Liver (tissue), 9 donors: Measurements from ENCODE around the gene PLXNB2. TPM values are rescaled to one million over a fixed set of nuclear protein-coding genes. Genes with fewer than 3 reads are reported as not detected.

Source experiments
- DNase-seq: peaks from one replicate; pipeline ENCODE4 v3.0.0-alpha.2; 2017; ENCODE audit warnings: low spot score
- H3K27ac ChIP-seq, 2 donors: one replicate each; pipeline ENCODE4 v1.7.0; 2013; ENCODE audit warnings: inconsistent platforms in 2 of 2, low read length in 2 of 2, control low read depth in 1 of 2, low read depth in 1 of 2, mild to moderate bottlenecking in 1 of 2
- H3K27me3 ChIP-seq, 4 donors: one replicate each; pipeline versions ENCODE4 v1.6.1 to v1.7.0; 2013; ENCODE audit warnings: low read length in 3 of 4, inconsistent platforms in 1 of 4, mild to moderate bottlenecking in 1 of 4, moderate library complexity in 1 of 4; ENCODE audit not compliant: control insufficient read depth in 4 of 4, insufficient read depth in 4 of 4
- H3K36me3 ChIP-seq, 4 donors: one replicate each; pipeline versions ENCODE4 v1.6.1 to v1.7.0; 2013; ENCODE audit warnings: low read length in 3 of 4, mild to moderate bottlenecking in 3 of 4, low read depth in 1 of 4, moderate library complexity in 1 of 4; ENCODE audit not compliant: control insufficient read depth in 4 of 4, insufficient read depth in 3 of 4
- H3K4me1 ChIP-seq, 4 donors: one replicate each; pipeline versions ENCODE4 v1.6.1 to v1.7.0; 2013; ENCODE audit warnings: low read length in 3 of 4, mild to moderate bottlenecking in 3 of 4, moderate library complexity in 1 of 4; ENCODE audit not compliant: control insufficient read depth in 4 of 4, insufficient read depth in 4 of 4
- H3K4me3 ChIP-seq, 3 donors: one replicate each; pipeline versions ENCODE4 v1.6.1 to v1.7.0; 2013; ENCODE audit warnings: low read length in 3 of 3, control low read depth in 1 of 3, low read depth in 1 of 3, mild to moderate bottlenecking in 1 of 3
- H3K9ac ChIP-seq, 2 donors: one replicate each; pipeline ENCODE4 v1.7.0; 2013; ENCODE audit warnings: low read length in 2 of 2, mild to moderate bottlenecking in 2 of 2, moderate library complexity in 2 of 2, control low read depth in 1 of 2, low read depth in 1 of 2
- H3K9me3 ChIP-seq, 4 donors: one replicate each; pipeline versions ENCODE4 v1.6.1 to v1.7.0; 2013; ENCODE audit warnings: low read length in 3 of 4; ENCODE audit not compliant: control insufficient read depth in 4 of 4
- ATF3 ChIP-seq: IDR thresholded peaks from 2 replicates; pipeline ENCODE4 v1.6.1; 2016; ENCODE audit warnings: antibody characterized with exemption
- CTCF ChIP-seq: fragments of 150-350 bp; IDR thresholded peaks from 2 replicates; pipeline ENCODE4 v1.5.1; 2017; ENCODE audit warnings: improper control_type of control experiment, low read depth, low read length; ENCODE audit not compliant: missing input control
- EGR1 ChIP-seq, 2 donors: IDR thresholded peaks; 2 replicates each; pipeline ENCODE4 v1.6.1; 2016 to 2018; ENCODE audit warnings: antibody characterized with exemption in 2 of 2, low read depth in 2 of 2
- FOXA1 ChIP-seq: IDR thresholded peaks from 2 replicates; pipeline ENCODE4 v1.6.1; 2016; ENCODE audit warnings: antibody characterized with exemption
- FOXA2 ChIP-seq: IDR thresholded peaks from 2 replicates; pipeline ENCODE4 v1.6.1; 2016; ENCODE audit warnings: antibody characterized with exemption
- GABPA ChIP-seq, 2 donors: IDR thresholded peaks in 1 of 2; conservative IDR thresholded peaks in 1 of 2; 2 replicates each; pipeline ENCODE4 v1.6.1; 2016; ENCODE audit warnings: antibody characterized with exemption in 2 of 2, mild to moderate bottlenecking in 1 of 2, moderate library complexity in 1 of 2
- HNF4A ChIP-seq, 2 donors: conservative IDR thresholded peaks; 2 replicates each; pipeline ENCODE4 v1.6.1; 2016; ENCODE audit warnings: antibody characterized with exemption in 2 of 2, mild to moderate bottlenecking in 2 of 2
- JUND ChIP-seq, 2 donors: IDR thresholded peaks; 2 replicates each; pipeline ENCODE4 v1.6.1; 2016; ENCODE audit warnings: antibody characterized with exemption in 2 of 2
- MAX ChIP-seq: IDR thresholded peaks from 2 replicates; pipeline ENCODE4 v1.6.1; 2016; ENCODE audit warnings: antibody characterized with exemption
- RAD21 ChIP-seq, 2 donors: IDR thresholded peaks; 2 replicates each; pipeline ENCODE4 v1.6.1; 2016; ENCODE audit warnings: antibody characterized with exemption in 2 of 2, mild to moderate bottlenecking in 2 of 2
- RXRA ChIP-seq, 2 donors: IDR thresholded peaks; 2 replicates each; pipeline ENCODE4 v1.6.1; 2017 to 2018; ENCODE audit warnings: antibody characterized with exemption in 2 of 2, mild to moderate bottlenecking in 1 of 2
- SP1 ChIP-seq: IDR thresholded peaks from 2 replicates; pipeline ENCODE4 v1.6.1; 2018; ENCODE audit warnings: antibody characterized with exemption, mild to moderate bottlenecking
- TAF1 ChIP-seq: conservative IDR thresholded peaks from 2 replicates; pipeline ENCODE4 v1.6.1; 2016; ENCODE audit warnings: antibody characterized with exemption, mild to moderate bottlenecking
- YY1 ChIP-seq: IDR thresholded peaks from 2 replicates; pipeline ENCODE4 v1.6.1; 2016; ENCODE audit warnings: antibody characterized with exemption, mild to moderate bottlenecking
- ZBTB33 ChIP-seq: IDR thresholded peaks from 2 replicates; pipeline ENCODE4 v1.6.1; 2016; ENCODE audit warnings: antibody characterized with exemption
- WGBS: extraction: QIAGEN DNeasy Blood & Tissue Kit; methylation state at CpG from one replicate; pipeline ENCODE4 v1.1.7; 2013; 5-methylcytosine and 5-hydroxymethylcytosine counted together
- polyA plus RNA-seq, 2 donors: library from polyadenylated mRNA; stranded (reverse) in 1 of 2; unstranded in 1 of 2; fragments of 200-250 nt in 1 of 2; fragments of >200 nt in 1 of 2; fragmentation: Nextera tagmentation in 1 of 2; extraction: Ambion mirVana in 1 of 2; gene quantifications; one replicate each; pipeline versions ENCODE4 v1.2.1 to v1.2.3, GENCODE V29; 2013 to 2015
- total RNA-seq, 2 donors: library from RNA; depleted of rRNA; stranded (reverse); fragments of >200 nt; gene quantifications; one replicate each; pipeline ENCODE4 v1.2.3, GENCODE V29; 2014
- donor health status: healthy.
- donor health status: healthy.
- donor health status: healthy.
- donor health status: healthy.
- donor health status: healthy.

PLXNB2 gene
- total and polyA plus RNA-seq, 4 donors, result 28.8 to 95.7 (median 73.9) TPM

- peaks cover 30 to 46% (median 33%) of the 10 kb centered on the region in 4 donors for H3K4me1 ChIP-seq
- H3K9me3 ChIP-seq, result no peaks in the 10 kb centered on the region
- H3K4me3 ChIP-seq, result no peak overlapping the region
- no peaks in the 10 kb centered on the region for H3K27me3 ChIP-seq
- no peaks in the 10 kb centered on the region for H3K36me3 ChIP-seq
- H3K9ac ChIP-seq, result no peak overlapping the region
- no peak overlapping the region for H3K27ac ChIP-seq
- TF ChIP-seq CTCF (no peak), FOXA2 (no peak), ATF3 (no peak), RXRA (IDR thresholded peaks at IDR 0.05) (no peak), JUND (IDR thresholded peaks at IDR 0.05) (no peak), TAF1 (no peak), EGR1 (IDR thresholded peaks at IDR 0.05; ENCODE audit: low read depth in 2 of 2) (no peak), FOXA1 (no peak), SP1 (no peak), ZBTB33 (no peak), YY1 (no peak), RAD21 (IDR thresholded peaks at IDR 0.05) (no peak), MAX (no peak), GABPA (IDR thresholded peaks at IDR 0.05 in 1 of 2, conservative IDR thresholded peaks at IDR 0.05 in 1 of 2) (no peak), HNF4A (conservative IDR thresholded peaks at IDR 0.05) (no peak)
- DNase-seq, result no peak
- 49% methylated on average over 9 of the region's 9 CpGs for WGBS
Observed at GRCh38 chr22:50268655-50269113, 38.8 kb downstream of the PLXNB2 start.

- peaks cover 30 to 46% (median 33%) of the 10 kb centered on the region in 4 donors for H3K4me1 ChIP-seq
- H3K9ac ChIP-seq, result no peak overlapping the region
- TF ChIP-seq CTCF (peak; percentile 10), FOXA2 (no peak), YY1 (no peak)
- H3K9me3 ChIP-seq, result no peaks in the 10 kb centered on the region
- WGBS, result 7% methylated on average over 75 of the region's 75 CpGs
- H3K27ac ChIP-seq, result no peak overlapping the region
- DNase-seq, result peak; percentile 53
- H3K36me3 ChIP-seq, result no peaks in the 10 kb centered on the region
- no peaks in the 10 kb centered on the region for H3K27me3 ChIP-seq
- H3K4me3 ChIP-seq, result peak overlapping the region in 2 of 3 donors; percentile 6 to 36
Observed at GRCh38 chr22:50267591-50268390, 39.7 kb downstream of the PLXNB2 start.
